Measurements from ENCODE around the gene NOCT.
"Not testable (repeated sequence)": the region's sequence is repeated elsewhere in the genome, so short reads cannot be mapped to it uniquely, and the experiment has no call there.

Gene NOCT

DNA sequence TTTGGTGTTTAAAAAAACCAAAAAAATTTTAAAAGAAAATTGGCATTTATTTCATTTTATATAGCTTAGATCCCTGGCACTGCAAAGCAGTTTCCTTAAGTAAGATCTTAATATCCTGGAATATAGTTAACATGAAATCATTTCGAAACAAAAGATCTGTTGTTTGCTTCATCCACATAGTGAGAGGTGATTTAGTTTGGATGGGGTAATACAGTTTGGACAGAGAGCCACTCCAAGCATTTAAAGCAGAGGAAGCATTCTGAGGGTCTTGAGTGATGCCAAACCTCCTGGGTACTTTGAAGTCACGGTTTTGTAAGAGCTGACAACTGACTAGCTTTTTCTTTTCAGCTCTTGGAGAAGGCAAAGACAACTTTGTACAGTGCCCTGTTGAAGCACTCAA, 28.7 kb downstream of the NOCT start:
- TF ChIP-seq, protein P1, sequence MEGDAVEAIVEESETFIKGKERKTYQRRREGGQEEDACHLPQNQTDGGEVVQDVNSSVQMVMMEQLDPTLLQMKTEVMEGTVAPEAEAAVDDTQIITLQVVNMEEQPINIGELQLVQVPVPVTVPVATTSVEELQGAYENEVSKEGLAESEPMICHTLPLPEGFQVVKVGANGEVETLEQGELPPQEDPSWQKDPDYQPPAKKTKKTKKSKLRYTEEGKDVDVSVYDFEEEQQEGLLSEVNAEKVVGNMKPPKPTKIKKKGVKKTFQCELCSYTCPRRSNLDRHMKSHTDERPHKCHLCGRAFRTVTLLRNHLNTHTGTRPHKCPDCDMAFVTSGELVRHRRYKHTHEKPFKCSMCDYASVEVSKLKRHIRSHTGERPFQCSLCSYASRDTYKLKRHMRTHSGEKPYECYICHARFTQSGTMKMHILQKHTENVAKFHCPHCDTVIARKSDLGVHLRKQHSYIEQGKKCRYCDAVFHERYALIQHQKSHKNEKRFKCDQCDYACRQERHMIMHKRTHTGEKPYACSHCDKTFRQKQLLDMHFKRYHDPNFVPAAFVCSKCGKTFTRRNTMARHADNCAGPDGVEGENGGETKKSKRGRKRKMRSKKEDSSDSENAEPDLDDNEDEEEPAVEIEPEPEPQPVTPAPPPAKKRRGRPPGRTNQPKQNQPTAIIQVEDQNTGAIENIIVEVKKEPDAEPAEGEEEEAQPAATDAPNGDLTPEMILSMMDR (IDR thresholded peaks at IDR 0.05; ENCODE audit: control insufficient read depth, insufficient read depth, low read depth, low read length, missing control alignments) = no peak
- no peak overlapping the region for H3K4me3 ChIP-seq (ENCODE audit: control insufficient read depth, low read depth, low read length)
- no peak for DNase-seq (ENCODE audit: low read depth)

DNA sequence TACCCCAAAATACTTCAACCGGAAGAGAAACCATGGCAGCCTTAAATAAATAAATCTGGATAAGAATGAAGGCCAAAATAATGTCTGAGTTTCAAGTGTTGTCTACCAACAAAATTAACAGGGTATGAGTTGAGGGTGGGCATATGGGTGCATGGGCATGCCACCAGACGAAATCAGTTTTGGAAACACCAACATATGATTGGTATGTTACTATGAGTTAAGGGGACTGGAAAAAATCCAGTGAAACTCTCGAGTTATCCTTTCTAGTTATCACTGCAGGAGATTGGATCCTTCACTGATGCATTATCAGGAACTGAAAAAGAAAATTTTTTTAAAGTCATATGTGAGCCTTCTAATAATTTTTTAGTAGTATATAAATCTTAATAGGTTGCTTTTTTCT, 32.4 kb downstream of the NOCT start:
- no peak for DNase-seq (ENCODE audit: low read depth)

GRCh38 chr4:139050446-139050845, 34.9 kb downstream of the NOCT start:
- TF ChIP-seq, protein P1 (IDR thresholded peaks at IDR 0.05; ENCODE audit: control insufficient read depth, insufficient read depth, low read depth, low read length, missing control alignments) = no peak
- H3K4me3 ChIP-seq (ENCODE audit: control insufficient read depth, low read depth, low read length) = no peak overlapping the region
- no peak for DNase-seq (ENCODE audit: low read depth)

More for the DNA sequence above, 32.4 kb downstream of the NOCT start:
- TF ChIP-seq, protein P1 (IDR thresholded peaks at IDR 0.05; ENCODE audit: control insufficient read depth, insufficient read depth, low read depth, low read length, missing control alignments) = no peak
- H3K4me3 ChIP-seq (ENCODE audit: control insufficient read depth, low read depth, low read length) = no peak overlapping the region

DNA sequence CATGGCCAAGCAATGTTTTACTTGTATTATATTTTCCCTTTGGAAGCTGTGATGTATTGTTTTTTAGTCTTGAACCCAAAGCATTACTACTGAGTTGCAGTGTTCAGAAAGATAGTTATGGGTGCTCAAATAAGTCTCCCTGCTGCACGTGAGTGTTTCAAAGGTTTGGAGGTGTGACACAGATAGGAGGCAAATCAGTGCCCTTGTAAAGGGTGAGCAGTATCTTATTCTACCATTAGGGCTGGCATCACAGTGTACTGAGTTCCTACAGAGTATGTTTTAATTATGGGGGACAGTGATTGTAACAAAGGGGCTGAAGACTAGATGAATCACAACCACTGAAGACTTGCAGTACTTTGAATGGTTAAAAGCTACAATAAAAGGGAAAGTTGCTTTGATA, 38.3 kb downstream of the NOCT start:
- no peak for DNase-seq (ENCODE audit: low read depth)
- TF ChIP-seq, protein P1 (IDR thresholded peaks at IDR 0.05; ENCODE audit: control insufficient read depth, insufficient read depth, low read depth, low read length, missing control alignments) = no peak
- no peak overlapping the region for H3K4me3 ChIP-seq (ENCODE audit: control insufficient read depth, low read depth, low read length)

GRCh38 chr4:139054791-139055505, 39.4 kb downstream of the NOCT start:
- TF ChIP-seq, protein P1 (IDR thresholded peaks at IDR 0.05; ENCODE audit: control insufficient read depth, insufficient read depth, low read depth, low read length, missing control alignments) = no peak
- H3K4me3 ChIP-seq (ENCODE audit: control insufficient read depth, low read depth, low read length) = no peak overlapping the region
- no peak for DNase-seq (ENCODE audit: low read depth)

- DNase-seq (ENCODE audit: low read depth) = not testable (repeated sequence)
These were observed 43.4 kb downstream of the NOCT start for GRCh38 chr4:139059026-139059425.

GRCh38 chr4:139060591-139060990, 45.0 kb downstream of the NOCT start:
- DNase-seq (ENCODE audit: low read depth) = no peak
- TF ChIP-seq, protein P1 (IDR thresholded peaks at IDR 0.05; ENCODE audit: control insufficient read depth, insufficient read depth, low read depth, low read length, missing control alignments) = no peak

More at GRCh38 chr4:139059026-139059425, 43.4 kb downstream of the NOCT start:
- not testable (repeated sequence) for H3K4me3 ChIP-seq (ENCODE audit: control insufficient read depth, low read depth, low read length)

More at GRCh38 chr4:139060591-139060990, 45.0 kb downstream of the NOCT start:
- no peak overlapping the region for H3K4me3 ChIP-seq (ENCODE audit: control insufficient read depth, low read depth, low read length)
